Liver (tissue), 3 donors: ENCODE results near the gene MYO1B.

Experiments used
- JUND ChIP-seq, 2 donors: IDR thresholded peaks; 2 replicates each; pipeline ENCODE4 v1.6.1; 2016; ENCODE audit warnings: antibody characterized with exemption in 2 of 2
- REST ChIP-seq: IDR thresholded peaks from 2 replicates; pipeline ENCODE4 v1.6.1; 2016; ENCODE audit warnings: antibody characterized with exemption, mild to moderate bottlenecking
- TAF1 ChIP-seq: conservative IDR thresholded peaks from 2 replicates; pipeline ENCODE4 v1.6.1; 2016; ENCODE audit warnings: antibody characterized with exemption, mild to moderate bottlenecking
- TF ChIP-seq, protein P1 (sequence below): fragments of 150-350 bp; IDR thresholded peaks from 2 replicates; pipeline ENCODE4 v1.5.1; 2017; ENCODE audit warnings: improper control_type of control experiment, low read depth, low read length; ENCODE audit not compliant: missing input control
- TF ChIP-seq, protein P2 (sequence below): IDR thresholded peaks from 2 replicates; pipeline ENCODE4 v1.6.1; 2016; ENCODE audit warnings: antibody characterized with exemption
- donor health status: healthy.
- donor health status: healthy.

GRCh38 chr2:191404568-191404991 is 159.4 kb downstream of the MYO1B start:
- TF ChIP-seq, protein P1, sequence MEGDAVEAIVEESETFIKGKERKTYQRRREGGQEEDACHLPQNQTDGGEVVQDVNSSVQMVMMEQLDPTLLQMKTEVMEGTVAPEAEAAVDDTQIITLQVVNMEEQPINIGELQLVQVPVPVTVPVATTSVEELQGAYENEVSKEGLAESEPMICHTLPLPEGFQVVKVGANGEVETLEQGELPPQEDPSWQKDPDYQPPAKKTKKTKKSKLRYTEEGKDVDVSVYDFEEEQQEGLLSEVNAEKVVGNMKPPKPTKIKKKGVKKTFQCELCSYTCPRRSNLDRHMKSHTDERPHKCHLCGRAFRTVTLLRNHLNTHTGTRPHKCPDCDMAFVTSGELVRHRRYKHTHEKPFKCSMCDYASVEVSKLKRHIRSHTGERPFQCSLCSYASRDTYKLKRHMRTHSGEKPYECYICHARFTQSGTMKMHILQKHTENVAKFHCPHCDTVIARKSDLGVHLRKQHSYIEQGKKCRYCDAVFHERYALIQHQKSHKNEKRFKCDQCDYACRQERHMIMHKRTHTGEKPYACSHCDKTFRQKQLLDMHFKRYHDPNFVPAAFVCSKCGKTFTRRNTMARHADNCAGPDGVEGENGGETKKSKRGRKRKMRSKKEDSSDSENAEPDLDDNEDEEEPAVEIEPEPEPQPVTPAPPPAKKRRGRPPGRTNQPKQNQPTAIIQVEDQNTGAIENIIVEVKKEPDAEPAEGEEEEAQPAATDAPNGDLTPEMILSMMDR, result no peak
- no peak for TF ChIP-seq TAF1
- TF ChIP-seq JUND (IDR thresholded peaks at IDR 0.05), result no peak
- TF ChIP-seq, protein P2, sequence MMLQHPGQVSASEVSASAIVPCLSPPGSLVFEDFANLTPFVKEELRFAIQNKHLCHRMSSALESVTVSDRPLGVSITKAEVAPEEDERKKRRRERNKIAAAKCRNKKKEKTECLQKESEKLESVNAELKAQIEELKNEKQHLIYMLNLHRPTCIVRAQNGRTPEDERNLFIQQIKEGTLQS, result no peak
- no peak for TF ChIP-seq REST
